Left ventricle myocardium inferior (tissue), 1 donor: ENCODE results near the gene PAFAH2. TPM values are rescaled to one million over a fixed set of nuclear protein-coding genes. Genes with fewer than 3 reads are reported as not detected.

Experiments
- DNase-seq: peaks from one replicate; pipeline ENCODE4 v3.0.0-alpha.2; 2020
- H3K27ac ChIP-seq: fragments of 200-600 bp; replicated peaks from 2 replicates; pipeline ENCODE4 v1.8.0; 2021
- H3K27me3 ChIP-seq: fragments of 200-600 bp; 2 replicates; pipeline ENCODE4 v1.8.0; 2021; ENCODE audit warnings: low read depth
- H3K36me3 ChIP-seq: fragments of 200-600 bp; 2 replicates; pipeline ENCODE4 v1.8.0; 2021
- H3K4me1 ChIP-seq: fragments of 200-600 bp; 2 replicates; pipeline ENCODE4 v1.8.0; 2021
- H3K4me3 ChIP-seq: fragments of 200-600 bp; 2 replicates; pipeline ENCODE4 v1.8.0; 2021; ENCODE audit warnings: mild to moderate bottlenecking, moderate library complexity
- H3K9me3 ChIP-seq: fragments of 200-600 bp; replicated peaks from 2 replicates; pipeline ENCODE4 v1.8.0; 2021
- intact Hi-C: fragments of 100-400 bp; cut with micrococcal nuclease; formaldehyde crosslinking; loops from one replicate; pipeline ENCODE4 v1.11.0; 2022
- total RNA-seq: library from RNA; stranded (reverse); fragmentation: NEBNext Ultra II Directional; extraction: Animal tissue kit (Norgen Biotek cat#: 25700); gene quantifications from one replicate; pipeline ENCODE4 v1.2.1, GENCODE V29; 2021
- TF ChIP-seq, protein P1 (sequence below): fragments of 200-600 bp; IDR thresholded peaks from 2 replicates; pipeline ENCODE4 v1.8.0; 2021; ENCODE audit warnings: antibody characterized with exemption, mild to moderate bottlenecking, borderline replicate concordance
- donor health status: DM: no; HTN: yes; CAD: no; lungs with severe emphysema.

The PAFAH2 gene
- total RNA-seq, 1 donor from 2014 or later: 10.6 TPM

DNA sequence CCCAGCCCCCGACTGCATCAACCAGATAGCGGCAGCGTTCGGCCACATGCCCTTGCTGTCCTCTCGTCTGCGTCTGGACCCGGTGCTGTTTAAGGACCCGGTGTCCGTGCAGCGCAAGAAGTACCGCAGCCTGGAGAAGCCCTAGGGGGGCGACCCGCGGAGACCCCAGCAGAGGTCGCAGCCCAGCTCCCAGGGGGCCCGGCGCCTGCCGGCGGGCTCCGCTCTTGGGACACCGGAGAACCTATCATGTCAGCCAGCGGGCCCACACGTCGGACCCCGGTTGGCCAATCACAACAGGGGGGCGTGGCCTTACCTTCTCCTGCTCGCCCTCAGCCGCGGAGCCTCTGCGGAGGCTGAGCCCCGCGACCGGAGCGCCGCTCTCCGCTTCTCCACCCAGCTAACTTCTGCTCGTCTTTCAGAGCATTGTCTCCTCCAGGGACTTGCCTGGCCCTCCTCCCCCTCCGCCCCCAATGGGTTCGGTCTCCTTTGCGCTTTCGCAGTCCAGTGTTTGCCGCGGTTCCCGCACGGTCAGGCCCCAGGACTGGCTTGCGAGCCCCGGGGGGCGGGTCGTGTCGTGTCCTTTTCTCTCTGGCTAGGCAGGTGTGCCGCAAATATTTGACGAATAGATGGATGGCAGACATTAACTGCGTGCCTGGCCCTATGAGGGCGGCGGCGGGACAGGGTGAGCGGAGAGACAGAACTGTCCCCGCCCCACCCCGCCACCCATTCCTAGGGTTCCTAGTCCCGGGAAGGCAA, 37.5 kb upstream of the PAFAH2 start:
- intact Hi-C loops: no loop called here
- TF ChIP-seq, protein P1, sequence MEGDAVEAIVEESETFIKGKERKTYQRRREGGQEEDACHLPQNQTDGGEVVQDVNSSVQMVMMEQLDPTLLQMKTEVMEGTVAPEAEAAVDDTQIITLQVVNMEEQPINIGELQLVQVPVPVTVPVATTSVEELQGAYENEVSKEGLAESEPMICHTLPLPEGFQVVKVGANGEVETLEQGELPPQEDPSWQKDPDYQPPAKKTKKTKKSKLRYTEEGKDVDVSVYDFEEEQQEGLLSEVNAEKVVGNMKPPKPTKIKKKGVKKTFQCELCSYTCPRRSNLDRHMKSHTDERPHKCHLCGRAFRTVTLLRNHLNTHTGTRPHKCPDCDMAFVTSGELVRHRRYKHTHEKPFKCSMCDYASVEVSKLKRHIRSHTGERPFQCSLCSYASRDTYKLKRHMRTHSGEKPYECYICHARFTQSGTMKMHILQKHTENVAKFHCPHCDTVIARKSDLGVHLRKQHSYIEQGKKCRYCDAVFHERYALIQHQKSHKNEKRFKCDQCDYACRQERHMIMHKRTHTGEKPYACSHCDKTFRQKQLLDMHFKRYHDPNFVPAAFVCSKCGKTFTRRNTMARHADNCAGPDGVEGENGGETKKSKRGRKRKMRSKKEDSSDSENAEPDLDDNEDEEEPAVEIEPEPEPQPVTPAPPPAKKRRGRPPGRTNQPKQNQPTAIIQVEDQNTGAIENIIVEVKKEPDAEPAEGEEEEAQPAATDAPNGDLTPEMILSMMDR: no peak
- H3K9me3 ChIP-seq: no peaks in the 10 kb centered on the region
- peaks cover 41% of the 10 kb centered on the region for H3K4me1 ChIP-seq
- H3K36me3 ChIP-seq: no peaks in the 10 kb centered on the region
- peak; percentile 96 for DNase-seq
- peak overlapping the region; percentile 93 for H3K4me3 ChIP-seq
- H3K27ac ChIP-seq: peak overlapping the region; percentile 97
- H3K27me3 ChIP-seq: peaks cover 8% of the 10 kb centered on the region

DNA sequence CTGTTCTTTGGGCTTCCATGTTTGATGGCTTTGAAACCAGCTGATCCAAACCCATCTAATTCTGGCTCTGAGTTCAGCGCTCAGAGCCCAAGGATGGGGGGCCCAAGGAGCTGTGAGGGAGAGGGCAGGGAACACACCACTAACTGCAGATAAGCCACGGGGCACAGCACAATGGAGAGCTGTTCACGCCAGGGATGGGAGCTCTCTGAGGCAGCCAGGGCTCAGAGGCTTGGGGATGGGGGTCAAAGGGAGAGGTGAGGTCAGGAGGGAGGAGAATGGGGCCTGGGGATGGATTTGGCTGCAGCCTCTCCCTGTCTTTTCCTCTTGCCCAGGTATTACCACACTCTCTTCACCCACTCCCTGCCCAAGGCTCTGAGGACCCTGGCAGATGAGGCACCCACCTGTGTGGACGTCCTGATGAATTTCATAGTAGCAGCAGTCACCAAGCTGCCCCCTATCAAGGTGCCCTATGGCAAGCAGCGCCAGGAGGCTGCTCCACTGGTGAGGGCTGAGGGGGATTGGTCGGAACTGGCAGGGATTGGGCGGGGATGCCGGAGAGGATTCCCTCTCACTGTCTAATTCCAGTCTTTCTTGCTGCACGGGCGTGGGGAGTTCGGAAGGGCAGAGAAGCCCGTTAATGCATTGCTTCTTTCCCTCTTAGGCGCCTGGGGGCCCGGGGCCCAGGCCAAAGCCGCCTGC, 36.8 kb upstream of the PAFAH2 start:
- H3K4me1 ChIP-seq: peaks cover 41% of the 10 kb centered on the region
- no peak for DNase-seq
- TF ChIP-seq, protein P1: no peak
- H3K4me3 ChIP-seq: peak overlapping the region; percentile 93
- intact Hi-C loops: no loop called here
- H3K9me3 ChIP-seq: no peaks in the 10 kb centered on the region
- peaks cover 8% of the 10 kb centered on the region for H3K27me3 ChIP-seq
- H3K27ac ChIP-seq: peak overlapping the region; percentile 97
- H3K36me3 ChIP-seq: no peaks in the 10 kb centered on the region

- Histone ChIP-seq H3K4me1 (peaks cover 31% of the 10 kb centered on the region), H3K27me3 (peaks cover 8% of the 10 kb centered on the region), H3K36me3 (no peaks in the 10 kb centered on the region), H3K9me3 (no peaks in the 10 kb centered on the region), H3K4me3 (no peak overlapping the region), H3K27ac (no peak overlapping the region)
- intact Hi-C loops: no loop called here
- no peak for DNase-seq
- TF ChIP-seq, protein P1: no peak
Measured at GRCh38 chr1:26032656-26033357, 34.9 kb upstream of the PAFAH2 start.

GRCh38 chr1:26031611-26032220, 33.9 kb upstream of the PAFAH2 start:
- Histone ChIP-seq H3K4me1 (peaks cover 20% of the 10 kb centered on the region), H3K27ac (no peak overlapping the region), H3K36me3 (no peaks in the 10 kb centered on the region), H3K4me3 (no peak overlapping the region), H3K9me3 (no peaks in the 10 kb centered on the region), H3K27me3 (peaks cover 5% of the 10 kb centered on the region)
- TF ChIP-seq, protein P1: no peak
- intact Hi-C loops: no loop called here
- DNase-seq: no peak

GRCh38 chr1:26031196-26031595, 33.3 kb upstream of the PAFAH2 start:
- DNase-seq: no peak
- no peaks in the 10 kb centered on the region for H3K9me3 ChIP-seq
- intact Hi-C loops: no loop called here

More at GRCh38 chr1:26031196-26031595, 33.3 kb upstream of the PAFAH2 start:
- no peaks in the 10 kb centered on the region for H3K36me3 ChIP-seq
- H3K4me3 ChIP-seq: no peak overlapping the region
- H3K27ac ChIP-seq: no peak overlapping the region
- peaks cover under 1% of the 10 kb centered on the region for H3K27me3 ChIP-seq
- TF ChIP-seq, protein P1: no peak
- H3K4me1 ChIP-seq: peaks cover 18% of the 10 kb centered on the region
